Aorta (tissue), 5 donors: ENCODE results near the gene BCL2L11. TPM values are rescaled to one million over a fixed set of nuclear protein-coding genes. Genes with fewer than 3 reads are reported as not detected.
"Not testable (repeated sequence)": the region's sequence is repeated elsewhere in the genome, so short reads cannot be mapped to it uniquely, and the experiment has no call there.

Experiments
- ATAC-seq: fragments of 200-7000 bp; cut with Tn5 transposase; one replicate; pipeline ENCODE4 v1.9.1; 2022; ENCODE audit warnings: moderate library complexity; ENCODE audit not compliant: low FRiP score
- DNase-seq, 2 donors: peaks; one replicate each; pipeline ENCODE4 v3.0.0-alpha.2; 2020
- H3K27ac ChIP-seq, 2 donors: one replicate each; pipeline ENCODE4 v1.5.1; 2013; ENCODE audit warnings: low read length in 2 of 2, mild to moderate bottlenecking in 2 of 2, moderate library complexity in 2 of 2, control low read depth in 1 of 2, inconsistent platforms in 1 of 2, low read depth in 1 of 2
- H3K27me3 ChIP-seq, 2 donors: one replicate each; pipeline ENCODE4 v1.6.1; 2013; ENCODE audit warnings: control low read depth in 1 of 2, low read length in 1 of 2, mild to moderate bottlenecking in 1 of 2, moderate library complexity in 1 of 2; ENCODE audit not compliant: insufficient read depth in 2 of 2, control insufficient read depth in 1 of 2
- H3K36me3 ChIP-seq, 2 donors: one replicate each; pipeline ENCODE4 v1.6.1; 2013; ENCODE audit warnings: control low read depth in 1 of 2, low read length in 1 of 2, mild to moderate bottlenecking in 1 of 2; ENCODE audit not compliant: insufficient read depth in 2 of 2, control insufficient read depth in 1 of 2
- H3K4me1 ChIP-seq, 2 donors: one replicate each; pipeline ENCODE4 v1.6.1; 2013; ENCODE audit warnings: low read length in 2 of 2, control low read depth in 1 of 2, mild to moderate bottlenecking in 1 of 2, moderate library complexity in 1 of 2; ENCODE audit not compliant: insufficient read depth in 2 of 2, control insufficient read depth in 1 of 2
- H3K4me3 ChIP-seq, 2 donors: one replicate each; pipeline ENCODE4 v1.5.1; 2013; ENCODE audit warnings: low read length in 2 of 2, control low read depth in 1 of 2, mild to moderate bottlenecking in 1 of 2
- H3K9me3 ChIP-seq: one replicate; pipeline ENCODE4 v1.6.1; 2013; ENCODE audit warnings: mild to moderate bottlenecking, low read length; ENCODE audit not compliant: control insufficient read depth
- WGBS, 2 donors: extraction: QIAGEN DNeasy Blood & Tissue Kit; methylation state at CpG; one replicate each; pipeline ENCODE4 v1.1.7; 2013; 5-methylcytosine and 5-hydroxymethylcytosine counted together
- intact Hi-C, 2 donors: fragments of 100-400 bp; cut with DNase I; formaldehyde crosslinking; loops; one replicate each; pipeline versions ENCODE4 v1.14.2 to v1.15.0; 2022
- long read RNA-seq, 2 donors: library from polyadenylated mRNA; unstranded; transcript quantifications; one replicate each; pipeline ENCODE4 v2.0.0, GENCODE V29; 2020 to 2021
- polyA plus RNA-seq, 2 donors: library from polyadenylated mRNA; stranded (reverse); fragments of 200-250 nt; gene quantifications; one replicate each; pipeline ENCODE4 v1.2.3, GENCODE V29; 2013
- total RNA-seq, 2 donors: library from RNA; stranded (reverse); fragmentation: NEBNext Ultra II Directional; extraction: Animal tissue kit (Norgen Biotek cat#: 25700); gene quantifications; one replicate each; pipeline ENCODE4 v1.2.1, GENCODE V29; 2021
- donor health status: healthy with polysubstance abuse.
- donor health status: Bipolar disorder and iron deficiency.
- donor health status: DM: no; HTN: no; CAD: no.
- donor health status: DM: no; HTN: no; CAD: no.
- donor health status: DM: yes; HTN: yes; CAD: no.

BCL2L11 gene, protein sequence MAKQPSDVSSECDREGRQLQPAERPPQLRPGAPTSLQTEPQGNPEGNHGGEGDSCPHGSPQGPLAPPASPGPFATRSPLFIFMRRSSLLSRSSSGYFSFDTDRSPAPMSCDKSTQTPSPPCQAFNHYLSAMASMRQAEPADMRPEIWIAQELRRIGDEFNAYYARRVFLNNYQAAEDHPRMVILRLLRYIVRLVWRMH
- total RNA-seq (10 to 100 TPM in 1 of 2 donors, 1 to 10 TPM in 1; 6.9 to 14.2 TPM), polyA plus RNA-seq (1 to 10 TPM; 2.8 to 3.8 TPM)
- long read RNA-seq, donor 1, partial matches to known transcripts = 0 of 1 reads
- long read RNA-seq, donor 1, other reads (novel, unspliced or antisense) = 1 of 1 reads
- long read RNA-seq, donor 2, partial matches to known transcripts = 0 of 2 reads
- long read RNA-seq, donor 2, other reads (novel, unspliced or antisense) = 2 of 2 reads

GRCh38 chr2:111120253-111121027 lies at the start of gene BCL2L11:
BCL2L11 (plus strand) TSS chr2:111120914; CDS start chr2:111123746, 2,832 bp downstream.
- Histone ChIP-seq H3K4me3 (peak within 1 kb of the TSS; percentile 44 to 50), H3K4me1 (no peaks in the 10 kb centered on the region), H3K27me3 (peaks cover 0 to 2% of the 10 kb centered on the region in 2 donors), H3K9me3 (no peaks in the 10 kb centered on the region), H3K36me3 (no peaks in the 10 kb centered on the region), H3K27ac (peak within 1 kb of the TSS in 1 of 2 donors; percentile 14)
- intact Hi-C loops = no loop called here
- peak; percentile 94 to 96 for DNase-seq
- peak; percentile 84 for ATAC-seq
- WGBS, 2 donors = 1 to 2% methylated on average over 49 to 98 of the region's 98 CpGs

DNA sequence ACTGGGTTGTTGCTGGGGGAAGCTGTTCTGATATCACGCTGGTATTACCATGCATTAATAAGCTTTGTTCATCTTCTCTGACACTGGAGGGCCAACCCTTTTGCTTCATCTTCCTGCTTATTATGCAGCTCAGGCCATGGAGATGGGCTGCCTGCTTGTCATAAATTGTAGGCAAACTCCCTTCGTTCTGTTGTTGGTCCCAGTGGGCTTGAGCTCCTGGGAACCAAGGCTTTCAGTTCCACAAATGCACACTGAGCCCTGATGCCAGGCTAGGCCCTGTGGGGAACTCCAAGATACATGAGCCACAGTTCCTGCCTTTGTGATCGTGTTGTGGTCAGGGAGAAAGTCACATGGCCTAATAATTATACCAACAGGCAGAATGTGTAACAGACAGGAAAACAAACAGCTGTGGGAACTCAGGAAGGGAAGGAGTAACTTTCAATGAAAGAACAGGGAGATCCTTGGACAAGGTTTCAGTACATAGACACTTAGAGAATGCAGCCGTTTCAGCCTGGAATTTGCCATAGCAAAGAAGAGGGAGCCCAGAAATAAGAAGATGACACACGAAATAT lies 49.0 kb upstream of the BCL2L11 start:
- H3K9me3 ChIP-seq = no peaks in the 10 kb centered on the region
- ATAC-seq (peak; percentile 65), DNase-seq (peak in 1 of 2 donors; percentile 55)
- no peak overlapping the region for H3K4me3 ChIP-seq
- H3K36me3 ChIP-seq = no peaks in the 10 kb centered on the region
- H3K27ac ChIP-seq = peak overlapping the region in 1 of 2 donors; percentile 77
- WGBS, 2 donors = 30 to 33% methylated on average over 5 of the region's 5 CpGs
- H3K27me3 ChIP-seq = no peaks in the 10 kb centered on the region
- intact Hi-C loops = no loop called here
- H3K4me1 ChIP-seq = no peaks in the 10 kb centered on the region

DNA sequence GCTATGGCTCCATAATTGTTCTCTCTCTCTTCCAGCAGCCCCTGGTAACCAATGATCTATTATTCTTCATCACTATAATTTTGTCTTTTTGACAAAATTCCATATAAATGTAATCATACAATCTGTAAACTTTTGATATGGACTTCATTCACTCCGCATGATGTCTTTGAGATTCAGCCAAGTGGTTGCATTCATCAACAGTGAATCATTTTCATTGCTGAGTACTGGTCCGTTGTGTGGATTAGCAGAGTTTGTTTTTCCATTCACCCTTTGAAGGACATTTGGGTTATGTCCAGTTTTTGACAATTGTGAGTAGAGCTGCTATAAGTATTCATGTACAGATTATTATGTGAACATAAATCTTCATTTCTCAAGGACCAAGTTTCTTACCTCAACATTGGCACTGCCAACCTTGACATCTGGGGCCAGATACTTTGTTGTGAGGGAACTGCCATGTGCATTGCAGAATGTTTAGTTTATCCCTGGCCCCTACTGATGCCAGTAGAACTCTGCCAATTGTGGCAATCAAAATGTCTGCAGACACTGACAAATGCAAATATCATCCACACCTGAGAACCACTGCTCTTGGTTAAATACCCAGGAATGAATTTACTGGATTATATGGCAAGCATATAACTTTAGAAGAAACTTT lies 48.4 kb upstream of the BCL2L11 start:
- Histone ChIP-seq H3K27me3 (no peaks in the 10 kb centered on the region), H3K4me1 (no peaks in the 10 kb centered on the region), H3K36me3 (no peaks in the 10 kb centered on the region), H3K4me3 (no peak overlapping the region), H3K9me3 (no peaks in the 10 kb centered on the region), H3K27ac (no peak overlapping the region)
- DNase-seq (no peak), ATAC-seq (no peak)
- WGBS, 2 donors = 4% methylated on average over 2 of the region's 2 CpGs
- intact Hi-C loops = no loop called here

DNA sequence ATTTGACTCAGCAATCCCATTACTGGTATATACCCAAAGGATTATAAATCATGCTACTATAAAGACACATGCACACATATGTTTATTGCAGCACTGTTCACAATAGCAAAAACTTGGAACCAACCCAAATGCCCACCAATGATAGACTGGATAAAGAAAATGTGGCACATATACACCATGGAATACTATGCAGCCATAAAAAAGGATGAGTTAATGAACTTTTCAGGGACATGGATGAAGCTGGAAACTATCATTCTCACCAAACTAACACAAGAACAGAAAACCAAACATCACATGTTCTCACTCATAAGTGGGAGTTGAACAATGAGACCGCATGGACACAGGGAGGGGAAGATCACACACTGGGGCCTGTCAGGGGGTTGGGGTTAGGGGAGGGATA lies 38.1 kb upstream of the BCL2L11 start:
- DNase-seq, H3K4me3 ChIP-seq, H3K27me3 ChIP-seq, H3K4me1 ChIP-seq, H3K9me3 ChIP-seq, intact Hi-C loops, H3K27ac ChIP-seq, ATAC-seq, H3K36me3 ChIP-seq: not testable (repeated sequence)
- WGBS, 2 donors = 0% methylated on average over 1 of the region's 1 CpG

DNA sequence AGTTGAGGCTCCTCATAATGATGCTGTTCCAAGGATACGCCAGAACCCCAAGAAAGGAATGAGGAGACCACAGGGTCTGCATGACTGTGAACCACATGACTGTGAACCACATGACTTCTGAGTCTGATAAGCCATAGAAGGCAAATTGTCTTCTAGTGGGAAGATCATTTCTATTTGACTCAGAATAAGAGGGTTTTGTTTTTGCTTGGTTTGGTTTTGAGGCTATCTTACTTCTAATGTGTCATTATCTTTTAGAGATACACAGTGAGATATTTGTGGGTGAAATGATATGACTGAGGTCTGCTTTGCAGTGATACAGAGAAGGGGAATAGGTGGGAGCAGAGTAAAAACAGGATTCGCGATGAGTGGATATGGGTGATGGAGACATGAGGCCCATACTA lies 28.9 kb upstream of the BCL2L11 start:
- H3K4me1 ChIP-seq = no peaks in the 10 kb centered on the region
- intact Hi-C loops = no loop called here
- 92 to 94% methylated on average over 3 of the region's 3 CpGs for WGBS, 2 donors

GRCh38 chr2:111094691-111095090 lies 26.0 kb upstream of the BCL2L11 start:
- no peaks in the 10 kb centered on the region for H3K36me3 ChIP-seq
- H3K4me1 ChIP-seq = no peaks in the 10 kb centered on the region
- intact Hi-C loops = no loop called here
- ATAC-seq (no peak), DNase-seq (no peak)
- H3K9me3 ChIP-seq = no peaks in the 10 kb centered on the region
- no peaks in the 10 kb centered on the region for H3K27me3 ChIP-seq
- no peak overlapping the region for H3K27ac ChIP-seq
- H3K4me3 ChIP-seq = no peak overlapping the region
- 92 to 93% methylated on average over 2 of the region's 2 CpGs for WGBS, 2 donors

More for the DNA sequence above, 28.9 kb upstream of the BCL2L11 start:
- no peaks in the 10 kb centered on the region for H3K27me3 ChIP-seq
- no peak for ATAC-seq
- no peak overlapping the region for H3K27ac ChIP-seq
- DNase-seq = no peak
- no peak overlapping the region for H3K4me3 ChIP-seq
- no peaks in the 10 kb centered on the region for H3K36me3 ChIP-seq
- H3K9me3 ChIP-seq = no peaks in the 10 kb centered on the region

GRCh38 chr2:111095434-111095833 lies 25.3 kb upstream of the BCL2L11 start:
- no peaks in the 10 kb centered on the region for H3K4me1 ChIP-seq
- H3K27ac ChIP-seq = no peak overlapping the region
- intact Hi-C loops = no loop called here
- ATAC-seq = no peak
- H3K27me3 ChIP-seq = no peaks in the 10 kb centered on the region
- DNase-seq = no peak
- H3K36me3 ChIP-seq = no peaks in the 10 kb centered on the region
- WGBS, 2 donors = 92 to 93% methylated on average over 8 of the region's 8 CpGs
- no peaks in the 10 kb centered on the region for H3K9me3 ChIP-seq
- no peak overlapping the region for H3K4me3 ChIP-seq

DNA sequence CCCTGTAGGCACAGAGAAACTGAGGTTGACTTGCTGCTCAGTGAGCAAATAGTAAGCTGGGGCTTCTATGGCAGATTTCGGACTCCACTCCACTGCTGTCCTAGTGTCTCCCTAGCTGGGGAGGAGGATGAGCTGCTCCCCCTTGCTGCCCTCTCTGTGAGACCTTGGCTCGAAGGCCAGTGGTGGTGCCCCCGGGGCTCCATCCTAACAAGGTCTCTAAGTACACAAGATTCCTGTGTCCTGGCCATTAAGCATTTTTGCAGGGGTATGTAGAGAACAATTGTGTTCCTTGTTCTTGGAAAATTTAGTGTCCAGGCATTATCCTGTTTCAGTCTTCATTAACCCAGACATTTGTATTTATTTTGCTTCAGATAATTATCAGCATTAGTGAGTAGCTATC lies 21.3 kb upstream of the BCL2L11 start:
- WGBS, 2 donors = 82 to 85% methylated on average over 3 of the region's 3 CpGs
- no peak overlapping the region for H3K27ac ChIP-seq
- ATAC-seq (no peak), DNase-seq (no peak)
- no peaks in the 10 kb centered on the region for H3K4me1 ChIP-seq
- H3K27me3 ChIP-seq = no peaks in the 10 kb centered on the region
- no peak overlapping the region for H3K4me3 ChIP-seq
- no peaks in the 10 kb centered on the region for H3K36me3 ChIP-seq
- no peaks in the 10 kb centered on the region for H3K9me3 ChIP-seq
- intact Hi-C loops = no loop called here
